Upper lobe of left lung (tissue), 4 donors: ENCODE results near the gene CTBP2.

Experiments
- CTCF ChIP-seq, 6 experiments: fragments of 450-650 bp in 4 of 6; fragments of 200-600 bp in 2 of 6; sonication (generic) in 2 of 6; IDR thresholded peaks; one replicate each; pipeline ENCODE4 v1.5.1; 2016 to 2019; ENCODE audit warnings: antibody characterized with exemption in 6 of 6
- EP300 ChIP-seq, 4 donors: sonication (generic); formaldehyde crosslinking; IDR thresholded peaks; one replicate each; pipeline ENCODE4 v1.5.1; 2017; ENCODE audit warnings: antibody characterized with exemption in 4 of 4, control low read depth in 2 of 4
- POLR2A ChIP-seq, 4 donors: fragments of 450-650 bp; IDR thresholded peaks; one replicate each; pipeline ENCODE4 v1.5.1; 2016 to 2017; ENCODE audit warnings: antibody characterized with exemption in 4 of 4, mild to moderate bottlenecking in 2 of 4

GRCh38 chr10:125062914-125063230, 97.5 kb downstream of the CTBP2 start:
- TF ChIP-seq CTCF (IDR thresholded peaks at IDR 0.05) (no peak), EP300 (IDR thresholded peaks at IDR 0.05) (no peak), POLR2A (IDR thresholded peaks at IDR 0.05) (no peak)
